Activated CD4-positive, alpha-beta T cell treated with anti-CD3 and anti-CD28 coated beads, Interleukin-2, amount 50 U/mL, for 16 hours (primary cell): ENCODE measurements around the gene PCGF3.
"Not testable (repeated sequence)": the region's sequence is repeated elsewhere in the genome, so short reads cannot be mapped to it uniquely, and the experiment has no call there.

Experiments used
- DNase-seq: peaks from one replicate; pipeline ENCODE4 v3.0.0-alpha.2; 2020

Gene PCGF3

DNA sequence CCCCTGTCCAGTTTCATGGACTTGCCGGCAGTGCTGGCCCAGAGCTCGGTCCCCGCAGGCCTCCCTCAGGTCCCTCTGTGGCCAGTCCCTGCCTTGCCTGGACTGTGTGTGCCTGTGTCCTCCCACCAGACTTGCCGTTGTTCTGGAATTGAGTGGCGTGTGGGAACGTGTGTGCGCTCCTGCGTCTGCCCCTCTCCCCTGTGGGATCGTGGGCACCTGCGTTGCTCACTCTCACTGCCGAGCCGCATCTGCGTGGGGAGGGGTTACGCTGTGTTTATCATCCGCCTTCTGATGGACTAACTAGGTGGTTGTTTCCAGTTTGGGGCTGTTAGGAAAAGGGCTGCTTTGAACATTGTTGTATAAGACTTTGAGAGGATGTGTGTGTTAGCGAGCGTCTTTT lies 21.2 kb downstream of the PCGF3 start:
- no peak for DNase-seq

DNA sequence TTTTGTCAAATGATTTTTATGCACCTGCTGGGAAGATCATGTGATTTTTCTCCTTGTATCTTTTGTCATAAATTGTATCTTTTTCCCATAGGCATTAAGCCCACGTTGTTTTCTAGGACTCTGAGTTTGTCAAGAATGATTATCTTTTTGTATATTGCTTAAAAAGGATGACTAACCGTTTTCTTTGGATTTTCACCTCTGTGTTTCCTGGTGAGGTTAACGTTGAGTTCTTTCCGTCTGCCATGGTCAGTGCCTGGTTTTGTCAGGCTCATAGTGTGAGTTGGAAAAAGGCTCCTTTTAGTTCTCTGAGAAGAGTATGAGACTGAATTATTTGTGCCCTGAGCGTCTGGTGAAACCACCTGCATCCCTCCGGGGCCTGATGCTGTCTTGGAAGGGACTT lies 21.9 kb downstream of the PCGF3 start:
- DNase-seq = no peak

GRCh38 chr4:729336-730315 lies 24.0 kb downstream of the PCGF3 start:
- no peak for DNase-seq

GRCh38 chr4:730511-730910 lies 24.9 kb downstream of the PCGF3 start:
- no peak for DNase-seq

- not testable (repeated sequence) for DNase-seq
Measured at GRCh38 chr4:730946-731904, 25.6 kb downstream of the PCGF3 start.

- not testable (repeated sequence) for DNase-seq
Measured at GRCh38 chr4:731954-732353, 26.3 kb downstream of the PCGF3 start.

DNA sequence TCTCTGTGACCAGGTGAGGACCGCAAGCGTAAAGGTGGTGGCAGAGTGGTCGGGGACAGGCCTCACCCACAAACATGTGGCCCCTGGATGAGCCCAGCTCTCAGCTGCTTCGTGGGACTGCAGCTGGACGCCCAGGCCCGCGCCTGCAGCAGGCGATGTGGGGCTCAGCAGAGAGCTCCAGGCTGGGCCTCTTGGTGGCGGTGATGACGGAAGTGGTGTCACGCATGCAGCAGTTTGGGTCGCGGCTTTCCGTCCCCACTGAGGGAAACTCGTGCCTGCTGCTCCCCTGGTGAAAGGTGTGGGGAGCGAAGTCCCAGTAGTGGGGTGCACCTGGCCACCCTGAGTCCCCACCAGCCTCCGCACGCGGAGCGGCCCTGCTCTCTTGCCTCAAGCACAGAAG lies 26.9 kb downstream of the PCGF3 start:
- no peak for DNase-seq

DNA sequence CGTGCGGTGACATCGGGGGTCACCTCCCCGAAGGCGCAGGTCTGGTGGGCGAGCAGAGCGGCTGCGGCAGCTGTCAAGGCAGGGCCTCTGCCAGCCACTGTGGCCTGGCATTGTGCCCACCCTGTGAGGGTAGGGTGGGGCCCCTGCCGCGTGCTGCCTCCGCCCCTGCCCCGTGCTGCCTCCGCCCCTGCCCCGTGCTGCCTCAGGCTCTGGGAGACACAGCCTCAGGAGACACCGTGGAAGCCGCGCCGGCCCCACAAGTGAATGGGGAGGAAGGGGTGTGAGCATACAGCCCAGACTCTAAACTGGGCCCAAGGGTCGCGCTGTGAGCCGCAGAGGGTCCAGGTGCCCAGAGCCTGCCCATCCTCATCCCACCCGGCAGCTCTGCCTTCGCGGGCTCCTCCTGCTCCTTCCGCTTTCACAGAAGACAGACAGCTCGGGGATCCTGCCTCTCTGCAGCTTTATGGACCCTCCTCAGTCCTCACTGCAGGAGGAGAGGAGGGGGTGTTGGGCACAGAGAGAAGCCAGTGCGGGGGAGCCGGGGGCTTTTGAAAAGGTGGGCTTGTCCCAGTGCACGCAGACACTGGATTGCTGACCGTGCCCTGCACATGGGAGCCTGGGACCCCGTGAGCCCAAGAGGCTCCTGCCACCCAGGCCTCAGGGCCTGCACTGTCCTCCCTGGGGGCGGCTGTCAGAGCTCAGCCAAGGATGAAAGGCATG lies 27.4 kb downstream of the PCGF3 start:
- DNase-seq = no peak

DNA sequence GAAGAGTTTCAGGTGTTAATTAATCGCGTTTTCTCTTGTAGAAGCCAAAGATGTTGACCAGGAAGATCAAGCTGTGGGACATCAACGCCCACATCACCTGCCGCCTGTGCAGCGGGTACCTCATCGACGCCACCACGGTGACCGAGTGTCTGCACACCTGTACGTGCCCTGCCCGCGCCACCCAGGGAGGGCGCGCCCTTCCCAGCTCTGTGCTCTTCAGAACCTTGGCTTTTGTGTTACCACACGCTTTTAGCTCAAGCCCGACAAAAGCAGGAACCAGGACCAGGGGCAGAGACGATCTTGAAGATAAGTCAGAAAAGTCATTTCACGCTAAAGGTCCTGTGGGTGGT lies 28.0 kb downstream of the PCGF3 start:
- DNase-seq = no peak

DNA sequence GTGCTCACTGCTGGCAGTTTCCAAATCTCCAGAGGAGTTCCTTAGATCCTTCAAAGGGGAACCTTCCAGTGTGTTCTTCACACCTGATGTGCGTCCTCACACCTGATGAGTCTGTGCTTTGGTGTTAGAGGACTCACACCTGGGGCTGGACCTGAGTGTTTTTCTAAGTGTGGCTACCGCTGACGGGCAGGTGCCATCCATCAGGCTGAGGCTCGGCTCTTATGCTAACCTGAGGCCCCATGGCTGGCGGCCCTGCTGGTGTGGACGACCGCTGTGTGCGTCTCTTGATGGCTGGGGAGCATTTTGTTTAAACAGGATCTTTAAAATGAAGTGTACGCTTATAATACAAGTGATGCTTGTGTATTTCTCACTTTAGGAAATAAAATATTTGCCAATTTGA lies 28.4 kb downstream of the PCGF3 start:
- DNase-seq = no peak

- no peak for DNase-seq
Measured at GRCh38 chr4:734951-735350, 29.3 kb downstream of the PCGF3 start.

- no peak for DNase-seq
Measured at GRCh38 chr4:735583-735982, 30.0 kb downstream of the PCGF3 start.

- DNase-seq = not testable (repeated sequence)
Measured at GRCh38 chr4:736561-736960, 30.9 kb downstream of the PCGF3 start.

- DNase-seq = no peak
Measured at GRCh38 chr4:738781-739280, 33.2 kb downstream of the PCGF3 start.

DNA sequence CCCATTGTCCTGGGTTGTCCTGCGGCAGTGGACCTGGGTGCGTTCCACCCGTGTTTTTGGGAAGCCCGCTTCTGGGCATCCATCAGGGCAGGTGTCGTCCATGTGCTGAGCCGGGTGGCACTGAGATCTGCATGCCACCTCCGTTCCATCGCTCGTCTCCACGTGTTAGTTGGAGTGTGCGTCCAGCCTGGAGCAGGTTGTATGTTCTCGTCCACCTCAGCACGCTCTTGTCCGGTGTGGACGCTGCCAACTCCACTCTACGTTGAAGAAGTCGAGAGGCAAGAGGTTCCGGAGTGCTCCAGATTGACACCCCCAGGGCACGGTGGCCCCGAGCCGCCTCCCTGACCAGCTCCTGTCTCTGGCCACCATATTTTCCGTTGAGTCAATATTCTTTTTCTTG lies 33.9 kb downstream of the PCGF3 start:
- DNase-seq = no peak

DNA sequence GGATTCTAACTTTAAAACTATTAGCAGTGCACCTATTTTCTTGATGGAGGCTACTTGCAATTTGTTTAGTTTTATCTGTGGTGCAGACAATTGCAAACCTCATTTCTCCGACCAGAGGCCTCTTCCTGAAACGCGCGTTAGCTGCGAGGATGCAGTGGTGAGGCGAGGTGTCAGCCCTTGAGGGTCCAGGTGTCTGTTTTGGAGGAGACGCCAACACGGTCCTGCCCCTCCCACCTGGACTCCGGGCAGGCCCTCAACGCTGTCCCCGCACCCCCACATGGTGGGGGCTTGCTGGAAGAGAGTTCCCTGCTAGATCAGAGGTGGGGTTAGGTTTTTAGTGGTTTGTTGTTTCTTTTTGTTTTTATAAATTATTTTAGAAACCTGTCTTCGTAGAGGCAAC lies 34.4 kb downstream of the PCGF3 start:
- DNase-seq = no peak

GRCh38 chr4:740656-741282 lies 35.1 kb downstream of the PCGF3 start:
- DNase-seq = no peak

GRCh38 chr4:742096-742741 lies 36.6 kb downstream of the PCGF3 start:
- DNase-seq = no peak

- peak; percentile 75 for DNase-seq
Measured at GRCh38 chr4:742742-743311, 37.2 kb downstream of the PCGF3 start.

DNA sequence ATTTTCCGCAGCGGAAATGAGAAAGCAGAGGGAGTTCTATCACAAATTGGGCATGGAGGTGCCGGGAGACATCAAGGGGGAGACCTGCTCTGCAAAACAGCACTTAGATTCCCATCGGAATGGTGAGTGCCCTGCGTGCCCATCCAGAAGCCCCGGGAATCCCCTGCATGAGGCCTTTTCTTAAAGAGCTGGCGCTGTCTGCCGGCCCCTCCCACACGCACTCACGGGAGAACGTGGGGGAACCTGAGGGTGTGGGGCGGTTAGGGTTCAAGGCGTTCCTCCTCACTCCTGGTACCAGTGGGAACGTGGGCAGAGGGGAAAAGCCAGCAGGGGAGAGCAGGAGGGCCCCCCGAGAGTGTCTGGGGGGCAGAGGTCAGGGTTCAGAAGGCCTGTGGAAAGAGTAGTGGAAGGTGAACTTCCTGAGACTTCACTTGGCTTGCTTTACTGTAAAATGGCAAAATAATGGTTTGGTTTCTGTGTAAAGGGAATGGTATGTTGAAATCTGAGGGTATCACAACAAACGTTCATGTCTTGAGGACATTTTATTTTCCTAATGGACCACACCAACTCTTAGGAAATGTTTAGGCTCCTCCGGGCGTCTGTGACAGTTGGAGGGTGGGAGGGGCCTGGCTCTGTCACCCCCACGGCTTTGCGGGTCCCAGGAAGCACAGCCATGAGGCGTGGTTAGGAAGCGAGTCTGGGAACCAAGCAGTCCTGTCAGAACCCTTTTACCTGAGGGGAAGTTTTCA lies 38.0 kb downstream of the PCGF3 start:
- no peak for DNase-seq
